Keratinocyte (primary cell): ENCODE measurements around the gene PKNOX1.

ENCODE experiments used
- EZH2 ChIP-seq: IDR thresholded peaks from one replicate; pipeline ENCODE4 v1.6.1; 2012; ENCODE audit warnings: inconsistent platforms, mild to moderate bottlenecking, low read length, moderate library complexity
- TF ChIP-seq, protein P1 (sequence below), 3 experiments: IDR thresholded peaks in 1 of 3; conservative IDR thresholded peaks in 1 of 3; optimal IDR thresholded peaks in 1 of 3; 2 replicates in 2 of 3; 3 replicates in 1 of 3; pipeline versions ENCODE3 to v1.5.1; 2011; ENCODE audit warnings: low read length in 3 of 3, mild to moderate bottlenecking in 3 of 3, moderate library complexity in 2 of 3, control low read depth in 1 of 3, inconsistent platforms in 1 of 3; ENCODE audit not compliant: insufficient read depth in 2 of 3; ENCODE audit errors: extremely low read depth in 1 of 3

DNA sequence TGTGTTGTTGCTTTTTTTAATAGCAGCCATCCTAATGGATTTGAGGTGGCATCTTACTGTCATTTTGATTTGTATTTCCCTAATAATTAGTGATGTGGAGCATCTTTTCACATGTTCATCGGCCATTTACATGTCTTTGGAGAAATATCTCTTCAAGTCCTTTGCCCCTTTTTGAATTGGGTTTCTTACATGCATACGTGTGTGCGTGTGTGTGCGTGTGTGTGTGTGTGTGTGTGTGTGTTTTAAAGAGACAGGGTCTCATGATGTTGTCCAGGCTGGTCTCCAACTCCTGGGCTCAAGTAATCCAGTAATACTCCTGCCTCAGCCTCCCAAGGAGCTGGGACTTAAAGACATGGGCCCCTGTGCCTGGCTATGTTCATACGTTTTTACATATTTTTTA, 9.5 kb downstream of the PKNOX1 start:
- TF ChIP-seq, protein P1, sequence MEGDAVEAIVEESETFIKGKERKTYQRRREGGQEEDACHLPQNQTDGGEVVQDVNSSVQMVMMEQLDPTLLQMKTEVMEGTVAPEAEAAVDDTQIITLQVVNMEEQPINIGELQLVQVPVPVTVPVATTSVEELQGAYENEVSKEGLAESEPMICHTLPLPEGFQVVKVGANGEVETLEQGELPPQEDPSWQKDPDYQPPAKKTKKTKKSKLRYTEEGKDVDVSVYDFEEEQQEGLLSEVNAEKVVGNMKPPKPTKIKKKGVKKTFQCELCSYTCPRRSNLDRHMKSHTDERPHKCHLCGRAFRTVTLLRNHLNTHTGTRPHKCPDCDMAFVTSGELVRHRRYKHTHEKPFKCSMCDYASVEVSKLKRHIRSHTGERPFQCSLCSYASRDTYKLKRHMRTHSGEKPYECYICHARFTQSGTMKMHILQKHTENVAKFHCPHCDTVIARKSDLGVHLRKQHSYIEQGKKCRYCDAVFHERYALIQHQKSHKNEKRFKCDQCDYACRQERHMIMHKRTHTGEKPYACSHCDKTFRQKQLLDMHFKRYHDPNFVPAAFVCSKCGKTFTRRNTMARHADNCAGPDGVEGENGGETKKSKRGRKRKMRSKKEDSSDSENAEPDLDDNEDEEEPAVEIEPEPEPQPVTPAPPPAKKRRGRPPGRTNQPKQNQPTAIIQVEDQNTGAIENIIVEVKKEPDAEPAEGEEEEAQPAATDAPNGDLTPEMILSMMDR (optimal IDR thresholded peaks at IDR 0.05 in 1 of 3, IDR thresholded peaks at IDR 0.05 in 1 of 3, conservative IDR thresholded peaks at IDR 0.05 in 1 of 3; ENCODE audit: extremely low read depth in 1 of 3, insufficient read depth in 2 of 3, low read length in 3 of 3), result no peak
- TF ChIP-seq EZH2, result no peak
